H1 (cell line): ENCODE results near the gene MRPL36. TPM values are rescaled to one million over a fixed set of nuclear protein-coding genes. Genes with fewer than 3 reads are reported as not detected.
A peak's percentile ranks its signal among the peaks of the same experiment; 100 is the strongest.

ENCODE experiments used
- CTCF ChIA-PET: fragments of 300-600 bp; sonication (Branson Sonifier 250); formaldehyde crosslinking; loops from one replicate; lab custom pipeline; 2021; ENCODE audit not compliant: partially characterized antibody; lab: Charles Lee
- POLR2A ChIA-PET: fragments of 300-600 bp; sonication (Branson Sonifier 250); formaldehyde crosslinking; loops from one replicate; lab custom pipeline; 2021; ENCODE audit warnings: inconsistent platforms; ENCODE audit not compliant: partially characterized antibody; lab: Charles Lee
- DNase-seq, 2 experiments: peaks; one replicate each; pipeline versions ENCODE4 v3.0.0 to v3.0.0-alpha.2; 2010 to 2022; ENCODE audit warnings: low spot score in 2 of 2, low read depth in 1 of 2, mixed read lengths in 1 of 2
- FAIRE-seq: peaks from 2 replicates; lab custom pipeline; 2011; peaks lifted over from hg19 to GRCh38; lab: Jason Lieb, UNC
- H2AFZ ChIP-seq: 2 replicates; pipeline ENCODE4 v1.8.1; 2012; ENCODE audit warnings: low read length, inconsistent platforms
- H2AK5ac ChIP-seq: 2 replicates; pipeline ENCODE4 v1.6.1; 2013; ENCODE audit warnings: low read depth, low read length
- H2BK120ac ChIP-seq: replicated peaks from 2 replicates; pipeline ENCODE3; 2013; ENCODE audit warnings: low read depth, low read length, inconsistent platforms
- H2BK12ac ChIP-seq: 2 replicates; pipeline ENCODE4 v1.6.1; 2013; ENCODE audit warnings: low read depth, low read length
- H2BK15ac ChIP-seq: 2 replicates; pipeline ENCODE4 v1.6.1; 2013; ENCODE audit warnings: low read length
- H2BK20ac ChIP-seq: 2 replicates; pipeline ENCODE4 v1.6.1; 2013; ENCODE audit warnings: low read length
- H2BK5ac ChIP-seq: 2 replicates; pipeline ENCODE4 v1.6.1; 2013; ENCODE audit warnings: low read depth, low read length
- H3K14ac ChIP-seq: 2 replicates; pipeline ENCODE4 v1.6.1; 2013; ENCODE audit warnings: inconsistent platforms; ENCODE audit not compliant: insufficient read length
- H3K18ac ChIP-seq: 2 replicates; pipeline ENCODE4 v1.6.1; 2013; ENCODE audit warnings: low read length; ENCODE audit errors: extremely low read depth
- H3K23ac ChIP-seq: 2 replicates; pipeline ENCODE4 v1.6.1; 2013; ENCODE audit warnings: inconsistent platforms; ENCODE audit not compliant: insufficient read length
- H3K23me2 ChIP-seq: 2 replicates; pipeline ENCODE4 v1.6.1; 2013; ENCODE audit warnings: low read depth, low read length
- H3K27ac ChIP-seq: 2 replicates; pipeline ENCODE4 v1.6.1; 2011; ENCODE audit warnings: low read depth, low read length, inconsistent platforms
- H3K27me3 ChIP-seq, 4 experiments: replicated peaks in 1 of 4; 1 replicate in 1 of 4; 2 replicates in 3 of 4; pipeline versions ENCODE4 v1.6.1 to v1.8.1; 2011 to 2013; ENCODE audit warnings: low read length in 3 of 4, mild to moderate bottlenecking in 3 of 4, inconsistent platforms in 2 of 4, mixed read lengths in 2 of 4, moderate library complexity in 1 of 4; ENCODE audit not compliant: control insufficient read depth in 3 of 4, insufficient read depth in 3 of 4; ENCODE audit errors: extremely low read depth in 1 of 4
- H3K36me3 ChIP-seq, 4 experiments: 2 replicates each; pipeline versions ENCODE4 v1.6.1 to v1.8.1; 2011 to 2013; ENCODE audit warnings: mild to moderate bottlenecking in 4 of 4, low read length in 3 of 4, moderate library complexity in 2 of 4, control low read depth in 1 of 4, inconsistent platforms in 1 of 4; ENCODE audit not compliant: insufficient read depth in 4 of 4, control insufficient read depth in 2 of 4
- H3K4ac ChIP-seq: replicated peaks from 2 replicates; pipeline ENCODE3; 2013; ENCODE audit warnings: low read length, low read depth, mixed read lengths, inconsistent platforms; ENCODE audit not compliant: insufficient read length
- H3K4me1 ChIP-seq, 4 experiments: replicated peaks in 1 of 4; 1 replicate in 1 of 4; 2 replicates in 3 of 4; pipeline versions ENCODE4 v1.6.1 to v1.8.1; 2011 to 2013; ENCODE audit warnings: low read length in 3 of 4, inconsistent platforms in 2 of 4, mixed read lengths in 1 of 4; ENCODE audit not compliant: insufficient read depth in 4 of 4, control insufficient read depth in 3 of 4
- H3K4me2 ChIP-seq, 2 experiments: 2 replicates each; pipeline versions ENCODE4 v1.6.1 to v1.8.1; 2011 to 2013; ENCODE audit warnings: low read depth in 2 of 2, low read length in 2 of 2, control low read depth in 1 of 2, inconsistent platforms in 1 of 2, mild to moderate bottlenecking in 1 of 2; ENCODE audit not compliant: insufficient read depth in 1 of 2
- H3K4me3 ChIP-seq, 4 experiments: fragments of 200-600, 300-600 bp in 1 of 4; sonication (generic), shearing (Covaris generic), sonication (Bioruptor Twin) in 1 of 4; 2 replicates each; pipeline versions ENCODE4 v1.5.1 to v1.8.1; 2011 to 2016; ENCODE audit warnings: low read length in 4 of 4, low read depth in 3 of 4, control low read depth in 2 of 4, inconsistent platforms in 2 of 4, mild to moderate bottlenecking in 2 of 4, mixed read lengths in 1 of 4, moderate library complexity in 1 of 4; ENCODE audit not compliant: insufficient read depth in 2 of 4; ENCODE audit errors: extremely low read depth in 1 of 4
- H3K56ac ChIP-seq: replicated peaks from 2 replicates; pipeline ENCODE3; 2013; ENCODE audit warnings: low read depth, mild to moderate bottlenecking, mixed read lengths, low read length, inconsistent platforms; ENCODE audit not compliant: insufficient read length
- H3K79me1 ChIP-seq: 2 replicates; pipeline ENCODE4 v1.6.1; 2013; ENCODE audit warnings: low read depth, low read length, control low read depth
- H3K79me2 ChIP-seq, 2 experiments: 2 replicates each; pipeline versions ENCODE4 v1.6.1 to v1.8.1; 2012 to 2013; ENCODE audit warnings: low read length in 2 of 2, mild to moderate bottlenecking in 2 of 2, inconsistent platforms in 1 of 2; ENCODE audit not compliant: insufficient read depth in 2 of 2, control insufficient read depth in 1 of 2
- H3K9ac ChIP-seq, 4 experiments: replicated peaks in 1 of 4; 1 replicate in 1 of 4; 2 replicates in 3 of 4; pipeline versions ENCODE4 v1.6.1 to v1.8.1; 2011 to 2013; ENCODE audit warnings: low read depth in 3 of 4, low read length in 3 of 4, control low read depth in 2 of 4, mild to moderate bottlenecking in 2 of 4, moderate library complexity in 2 of 4, inconsistent platforms in 1 of 4; ENCODE audit errors: extremely low read depth in 1 of 4
- H3K9me3 ChIP-seq, 2 experiments: 2 replicates each; pipeline versions ENCODE4 v1.6.1 to v1.8.1; 2012 to 2013; ENCODE audit warnings: mild to moderate bottlenecking in 2 of 2, moderate library complexity in 2 of 2, control low read depth in 1 of 2, inconsistent platforms in 1 of 2, low read depth in 1 of 2, low read length in 1 of 2, mixed read lengths in 1 of 2; ENCODE audit not compliant: insufficient read depth in 2 of 2
- H4K20me1 ChIP-seq, 2 experiments: replicated peaks in 1 of 2; 2 replicates each; pipeline versions ENCODE3 to v1.8.1; 2011 to 2013; ENCODE audit warnings: inconsistent platforms in 2 of 2, low read length in 2 of 2, mild to moderate bottlenecking in 1 of 2; ENCODE audit not compliant: insufficient read depth in 2 of 2, control insufficient read depth in 1 of 2
- H4K5ac ChIP-seq: 2 replicates; pipeline ENCODE4 v1.6.1; 2013; ENCODE audit warnings: low read length, low read depth, mixed read lengths, inconsistent platforms; ENCODE audit not compliant: insufficient read length
- H4K8ac ChIP-seq: 2 replicates; pipeline ENCODE4 v1.8.0; 2013; ENCODE audit warnings: mild to moderate bottlenecking, moderate library complexity, low read length, inconsistent platforms; ENCODE audit not compliant: insufficient read depth; ENCODE audit errors: extremely low read depth
- H4K91ac ChIP-seq: replicated peaks from 2 replicates; pipeline ENCODE3; 2013; ENCODE audit warnings: low read length, mixed read lengths, inconsistent platforms; ENCODE audit not compliant: insufficient read length
- BACH1 ChIP-seq: IDR thresholded peaks from 2 replicates; pipeline ENCODE4 v1.6.1; 2012; ENCODE audit warnings: low read length, improper control_type of control experiment
- GTF2F1 ChIP-seq: IDR thresholded peaks from 2 replicates; pipeline ENCODE4 v1.6.1; 2012; ENCODE audit warnings: low read depth, low read length, improper control_type of control experiment, borderline replicate concordance
- RBBP5 ChIP-seq: IDR thresholded peaks from 2 replicates; pipeline ENCODE4 v1.7.1; 2012; ENCODE audit warnings: low read depth, mild to moderate bottlenecking, inconsistent platforms, low read length, moderate library complexity, borderline replicate concordance
- RXRA ChIP-seq: IDR thresholded peaks from 2 replicates; pipeline ENCODE4 v1.6.1; 2011; ENCODE audit warnings: low read depth, mild to moderate bottlenecking, low read length, moderate library complexity; ENCODE audit not compliant: insufficient read depth
- SP4 ChIP-seq: IDR thresholded peaks from 2 replicates; pipeline ENCODE4 v1.6.1; 2012; ENCODE audit warnings: low read length, inconsistent platforms
- TAF7 ChIP-seq: optimal IDR thresholded peaks from 2 replicates; pipeline ENCODE3; 2011; ENCODE audit warnings: low read depth, mild to moderate bottlenecking, inconsistent platforms, low read length, moderate library complexity, borderline replicate concordance
- YY1 ChIP-seq: IDR thresholded peaks from 2 replicates; pipeline ENCODE4 v1.6.1; 2011; ENCODE audit warnings: low read depth, mild to moderate bottlenecking, low read length
- WGBS, 2 experiments: shearing (Covaris generic) in 1 of 2; methylation state at CpG; one replicate each; pipeline versions ENCODE4 v1.1.6 to v1.1.7; 2013 to 2015; ENCODE audit warnings: low lambda C conversion rate in 2 of 2, mixed read lengths in 2 of 2, inconsistent platforms in 1 of 2, low coverage in 1 of 2, missing lambda C conversion rate in 1 of 2; ENCODE audit not compliant: insufficient replicate concordance in 2 of 2, insufficient coverage in 1 of 2, insufficient read length in 1 of 2; ENCODE audit errors: extremely low coverage in 1 of 2, missing lambda C conversion rate in 1 of 2; 5-methylcytosine and 5-hydroxymethylcytosine counted together
- polyA plus RNA-seq, 7 experiments: library from polyadenylated mRNA; depleted of rRNA in 3 of 7; stranded (reverse) in 5 of 7; unstranded in 2 of 7; fragments of >200 nt in 5 of 7; fragments of 200-250 nt in 2 of 7; gene quantifications; 1 replicate in 5 of 7; 2 replicates in 1 of 7; 4 replicates in 1 of 7; pipeline versions ENCODE4 v1.2.1 to v1.2.3, GENCODE V29; 2011 to 2013; ENCODE audit warnings: missing spikeins in 2 of 7, mixed read lengths in 2 of 7
- total RNA-seq: library from RNA; stranded (reverse); fragmentation: NEBNext Ultra II Directional; extraction: Animal tissue kit (Norgen Biotek cat#: 25700); gene quantifications from 2 replicates; pipeline ENCODE4 v1.2.1, GENCODE V29; 2021
- TF ChIP-seq, protein P1 (sequence below): IDR thresholded peaks from 2 replicates; pipeline ENCODE4 v1.6.1; 2011; ENCODE audit warnings: low read depth, mild to moderate bottlenecking, low read length; ENCODE audit not compliant: insufficient read depth

MRPL36 gene
- total and polyA plus RNA-seq, 2 of the 8 experiments (the other 6 are each of a cell fraction or from before 2014, with no cell fraction given): 56.3 to 81.5 TPM

DNA sequence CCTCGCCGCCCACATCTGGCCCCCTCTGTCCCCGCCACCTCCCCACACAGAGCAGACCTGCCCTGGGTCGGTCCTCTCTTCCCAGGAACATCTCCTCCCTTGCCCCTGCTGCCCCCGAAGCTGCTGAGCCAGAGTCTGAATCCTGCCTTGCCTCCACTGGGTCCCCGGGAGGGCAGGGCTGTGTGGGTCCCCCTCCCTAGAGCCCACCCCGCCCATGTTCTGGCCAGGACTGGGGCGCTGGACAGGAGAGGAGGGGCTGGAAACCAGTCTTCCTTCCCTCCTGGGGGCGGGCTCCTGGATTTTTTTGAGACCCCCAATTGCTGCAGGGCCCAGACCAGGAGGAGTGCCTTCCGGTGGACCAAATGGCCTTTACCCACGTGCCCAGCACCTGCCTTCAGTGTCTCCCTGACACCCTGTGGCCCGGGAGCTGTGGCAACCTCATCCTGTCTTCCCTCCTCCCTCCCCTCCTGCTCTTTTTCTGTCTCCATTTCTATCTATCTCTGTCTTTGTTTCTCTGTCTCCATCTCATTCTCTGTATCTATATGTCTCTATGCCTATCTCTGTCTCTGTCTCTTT, 12.1 kb downstream of the MRPL36 start:
- Histone ChIP-seq H3K27ac (no peak overlapping the region), H4K5ac (no peak overlapping the region), H3K56ac (no peak overlapping the region), H2BK120ac (no peak overlapping the region), H4K91ac (no peak overlapping the region), H3K27me3 (no peaks in the 10 kb centered on the region), H4K8ac (peak overlapping the region; percentile 38; the same call in 1 of the 2 replicates), H3K23me2 (no peaks in the 10 kb centered on the region), H3K4me3 (no peak overlapping the region), H3K23ac (no peak overlapping the region), H3K4me2 (no peak overlapping the region), H3K14ac (no peak overlapping the region), H2BK20ac (no peak overlapping the region), H2AFZ (no peak overlapping the region), H3K79me1 (no peaks in the 10 kb centered on the region), H2BK15ac (no peak overlapping the region), H3K9ac (no peak overlapping the region), H3K9me3 (no peaks in the 10 kb centered on the region), H2BK5ac (no peak overlapping the region), H3K4me1 (peaks cover 0 to 15% (median 12%) of the 10 kb centered on the region in 4 experiments; a peak in 5 of 7 replicates), H2BK12ac (0 out of 2 replicates have a peak overlapping the region, but pooled peaks have one; percentile 50), H3K18ac (no peak overlapping the region), H3K4ac (no peak overlapping the region), H4K20me1 (peaks cover 0 to 2% of the 10 kb centered on the region in 2 experiments), H3K36me3 (no peaks in the 10 kb centered on the region), H2AK5ac (no peak overlapping the region), H3K79me2 (no peaks in the 10 kb centered on the region)
- ChIA-PET POLR2A (interaction anchor here (1.1 kb wide), 1 partner anchor 13 kb away, joined by 3 read pairs; the partner anchor contains the start of gene NDUFS6), CTCF (interaction anchor here (4.3 kb wide), 1 partner anchor 23 kb away, joined by 17 read pairs; no protein-coding TSS in a partner anchor)
- no peak for DNase-seq
- no peak for FAIRE-seq
- WGBS, 2 experiments: 93% methylated on average over 3 of the region's 12 CpGs; no CpG with 5 or more reads in 1 of the 2 experiments
- TF ChIP-seq, protein P1, sequence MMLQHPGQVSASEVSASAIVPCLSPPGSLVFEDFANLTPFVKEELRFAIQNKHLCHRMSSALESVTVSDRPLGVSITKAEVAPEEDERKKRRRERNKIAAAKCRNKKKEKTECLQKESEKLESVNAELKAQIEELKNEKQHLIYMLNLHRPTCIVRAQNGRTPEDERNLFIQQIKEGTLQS: no peak
- TF ChIP-seq BACH1 (no peak), SP4 (no peak), RXRA (no peak), RBBP5 (no peak), TAF7 (no peak), GTF2F1 (no peak), YY1 (no peak)
